Fibroblast of skin of right biceps (primary cell): ENCODE data around the gene TCF12.

ENCODE experiments used
- DNase-seq: peaks from one replicate; pipeline ENCODE4 v3.0.0-alpha.2; 2013

The TCF12 gene

GRCh38 chr15:57280464-57280863, 362.0 kb downstream of the TCF12 start:
- DNase-seq = no peak

GRCh38 chr15:57281321-57281720, 362.9 kb downstream of the TCF12 start:
- no peak for DNase-seq

GRCh38 chr15:57282686-57283085, 364.2 kb downstream of the TCF12 start:
- no peak for DNase-seq

GRCh38 chr15:57283774-57284503, 365.5 kb downstream of the TCF12 start:
- DNase-seq = no peak

GRCh38 chr15:57284535-57284934, 366.1 kb downstream of the TCF12 start:
- DNase-seq = no peak

GRCh38 chr15:57285386-57285785, 366.9 kb downstream of the TCF12 start:
- DNase-seq = no peak

GRCh38 chr15:57286446-57287122, 368.1 kb downstream of the TCF12 start:
- DNase-seq = no peak

- DNase-seq = no peak
Observed at GRCh38 chr15:57287123-57287521, 368.7 kb downstream of the TCF12 start.

GRCh38 chr15:57288926-57289580, 370.6 kb downstream of the TCF12 start:
- DNase-seq = peak; percentile 35

GRCh38 chr15:57290187-57290586, 371.7 kb downstream of the TCF12 start:
- no peak for DNase-seq

- no peak for DNase-seq
Observed at GRCh38 chr15:57290826-57291225, 372.4 kb downstream of the TCF12 start.

GRCh38 chr15:57296473-57297162, 378.2 kb downstream of the TCF12 start:
- DNase-seq = no peak

GRCh38 chr15:57297163-57297593, 378.7 kb downstream of the TCF12 start:
- DNase-seq = no peak

- no peak for DNase-seq
Observed at GRCh38 chr15:57297630-57298029, 379.2 kb downstream of the TCF12 start.

- DNase-seq = peak; percentile 44
Observed at GRCh38 chr15:57298204-57298603, 379.8 kb downstream of the TCF12 start.

GRCh38 chr15:57298843-57299550, 380.6 kb downstream of the TCF12 start:
- no peak for DNase-seq

- DNase-seq = no peak
Observed at GRCh38 chr15:57301307-57301706, 382.9 kb downstream of the TCF12 start.

GRCh38 chr15:57302640-57303257, 384.3 kb downstream of the TCF12 start:
- DNase-seq = no peak

GRCh38 chr15:57305009-57305408, 386.6 kb downstream of the TCF12 start:
- DNase-seq = no peak

- peak; percentile 63 for DNase-seq
Observed at GRCh38 chr15:57306161-57306943, 387.9 kb downstream of the TCF12 start.

- DNase-seq = no peak
Observed at GRCh38 chr15:57306944-57307411, 388.5 kb downstream of the TCF12 start.
